K562 (cell line): ENCODE measurements around the gene EGFR. TPM values are rescaled to one million over a fixed set of nuclear protein-coding genes. Genes with fewer than 3 reads are reported as not detected.

Experiments
- ATAC-seq: fragments of 200-7000 bp; cut with Tn5 transposase; 3 replicates; pipeline ENCODE4 v1.9.1; 2020; ENCODE audit warnings: moderate library complexity
- BruUV-seq: library from RNA; stranded (reverse); fragments of 400-500 nt; replicated peaks from 2 replicates; lab custom pipeline; 2021; lab: Mats Ljungman, UMichigan
- CTCF ChIA-PET: fragments of 300-600 bp; formaldehyde crosslinking; extraction: SDS; loops from one replicate; lab custom pipeline; 2021; ENCODE audit warnings: low intra/inter-chr PET ratio; lab: Yijun Ruan, JAX
- POLR2A ChIA-PET: fragments of 300-600, 350-650 bp; sonication (Branson Sonifier 250); formaldehyde crosslinking; extraction: SDS; loops from one replicate; lab custom pipeline; 2021; ENCODE audit warnings: antibody characterized with exemption, inconsistent platforms; lab: Yijun Ruan, JAX
- DNase-seq, 4 experiments: peaks; one replicate each; pipeline versions ENCODE4 v3.0.0 to v3.0.0-alpha.2; 2011 to 2018; ENCODE audit warnings: low spot score in 3 of 4, mixed read lengths in 3 of 4; ENCODE audit errors: extremely low read depth in 1 of 4
- FAIRE-seq: peaks from 2 replicates; lab custom pipeline; 2011; peaks lifted over from hg19 to GRCh38; lab: Jason Lieb, UNC
- H2AFZ ChIP-seq: 2 replicates; pipeline ENCODE4 v1.6.0; 2011; ENCODE audit warnings: low read depth, low read length, control low read depth, inconsistent platforms
- H3K27ac ChIP-seq: fragments of 200-600 bp; 3 replicates; pipeline ENCODE4 v1.8.0; 2011; ENCODE audit warnings: low read depth, mild to moderate bottlenecking, control low read depth, inconsistent platforms, low read length, moderate library complexity, mixed read lengths; ENCODE audit errors: extremely low read depth
- H3K27me3 ChIP-seq, 2 experiments: fragments of 300-600 bp in 1 of 2; 2 replicates in 1 of 2; 3 replicates in 1 of 2; pipeline versions ENCODE4 v1.6.0 to v1.8.0; 2011; ENCODE audit warnings: inconsistent platforms in 2 of 2, low read length in 2 of 2, mild to moderate bottlenecking in 1 of 2, mixed read lengths in 1 of 2, moderate library complexity in 1 of 2; ENCODE audit not compliant: control insufficient read depth in 2 of 2, insufficient read depth in 2 of 2
- H3K36me3 ChIP-seq: fragments of 300-600 bp; 3 replicates; pipeline ENCODE4 v1.8.0; 2011; ENCODE audit warnings: mild to moderate bottlenecking, low read length, inconsistent platforms; ENCODE audit not compliant: control insufficient read depth, insufficient read depth
- H3K4me1 ChIP-seq, 2 experiments: fragments of 200-600 bp in 1 of 2; replicated peaks in 1 of 2; 2 replicates in 1 of 2; 3 replicates in 1 of 2; pipeline versions ENCODE4 v1.5.1 to v1.8.0; 2011; ENCODE audit warnings: inconsistent platforms in 2 of 2, low read length in 2 of 2, mild to moderate bottlenecking in 1 of 2, mixed read lengths in 1 of 2, moderate library complexity in 1 of 2; ENCODE audit not compliant: control insufficient read depth in 2 of 2, insufficient read depth in 2 of 2
- H3K4me2 ChIP-seq: 2 replicates; pipeline ENCODE4 v1.6.1; 2011; ENCODE audit warnings: low read length, control low read depth, inconsistent platforms, mixed read lengths; ENCODE audit not compliant: insufficient read depth
- H3K4me3 ChIP-seq: fragments of 200-600 bp; sonication (generic), shearing (Covaris generic); 2 replicates; pipeline ENCODE4 v1.5.1; 2016; ENCODE audit warnings: control low read depth, inconsistent platforms
- H3K79me2 ChIP-seq: fragments of 200-600 bp; 3 replicates; pipeline ENCODE4 v1.8.0; 2011; ENCODE audit warnings: low read length, inconsistent platforms; ENCODE audit not compliant: control insufficient read depth, insufficient read depth
- H3K9ac ChIP-seq, 2 experiments: 2 replicates each; pipeline versions ENCODE4 v1.6.0 to v1.6.1; 2011; ENCODE audit warnings: low read depth in 2 of 2, low read length in 2 of 2, control low read depth in 1 of 2, inconsistent platforms in 1 of 2, mild to moderate bottlenecking in 1 of 2, mixed read lengths in 1 of 2; ENCODE audit not compliant: insufficient read depth in 1 of 2
- H3K9me1 ChIP-seq: one replicate; pipeline ENCODE4 v1.6.0; 2011; ENCODE audit warnings: inconsistent platforms, mild to moderate bottlenecking, low read length, moderate library complexity; ENCODE audit not compliant: control insufficient read depth, insufficient read depth
- H3K9me3 ChIP-seq: replicated peaks from 2 replicates; pipeline ENCODE4 v1.5.1; 2011; ENCODE audit warnings: low read depth, low read length, inconsistent platforms; ENCODE audit not compliant: control insufficient read depth, insufficient read depth
- H4K20me1 ChIP-seq: replicated peaks from 2 replicates; pipeline ENCODE4 v1.6.1; 2011; ENCODE audit warnings: low read length, inconsistent platforms, mixed read lengths; ENCODE audit not compliant: control insufficient read depth, insufficient read depth
- FOXJ3 ChIP-seq: sonication (generic); formaldehyde crosslinking; IDR thresholded peaks from 2 replicates; pipeline ENCODE4 v1.4.0; 2020; ENCODE audit warnings: mild to moderate bottlenecking, missing genetic modification reagents
- GTF2B ChIP-seq: IDR thresholded peaks from 2 replicates; pipeline ENCODE4 v1.6.1; 2011; ENCODE audit not compliant: insufficient read length; ENCODE audit errors: extremely low read depth
- JUN ChIP-seq, 2 experiments: sonication (generic) in 1 of 2; formaldehyde crosslinking in 1 of 2; IDR thresholded peaks; 2 replicates each; pipeline versions ENCODE4 v1.6.1 to v1.8.0; 2012 to 2022; ENCODE audit warnings: borderline replicate concordance in 2 of 2, mild to moderate bottlenecking in 2 of 2, improper control_type of control experiment in 1 of 2, low read depth in 1 of 2, low read length in 1 of 2, missing genetic modification reagents in 1 of 2
- KAT8 ChIP-seq: fragments of 450-650 bp; IDR thresholded peaks from 2 replicates; pipeline ENCODE4 v1.6.1; 2016; ENCODE audit warnings: low read depth, mild to moderate bottlenecking
- MTA3 ChIP-seq: fragments of 450-650 bp; formaldehyde crosslinking; IDR thresholded peaks from 2 replicates; pipeline ENCODE4 v1.6.1; 2017; ENCODE audit warnings: mild to moderate bottlenecking, borderline replicate concordance
- MXD1 ChIP-seq: fragments of 250-450 bp; sonication (Bioruptor Pico); IDR thresholded peaks from 2 replicates; pipeline ENCODE4 v1.8.0; 2021; ENCODE audit warnings: borderline replicate concordance, mild to moderate bottlenecking, moderate library complexity; ENCODE audit not compliant: poor library complexity, severe bottlenecking
- NCOA6 ChIP-seq: fragments of 450-650 bp; IDR thresholded peaks from 2 replicates; pipeline ENCODE4 v1.6.1; 2017; ENCODE audit warnings: mild to moderate bottlenecking
- NELFE ChIP-seq: IDR thresholded peaks from 2 replicates; pipeline ENCODE4 v1.6.1; 2011; ENCODE audit warnings: mild to moderate bottlenecking; ENCODE audit not compliant: insufficient read depth, insufficient read length
- PBX2 ChIP-seq, 2 experiments: IDR thresholded peaks in 1 of 2; conservative IDR thresholded peaks in 1 of 2; 2 replicates each; pipeline ENCODE4 v1.6.1; 2016; ENCODE audit warnings: low read depth in 2 of 2, mild to moderate bottlenecking in 1 of 2, missing compliant biosample characterization in 1 of 2, missing genetic modification characterization in 1 of 2, moderate library complexity in 1 of 2
- PREB ChIP-seq: sonication (generic); formaldehyde crosslinking; IDR thresholded peaks from 2 replicates; pipeline ENCODE4 v1.8.1; 2023; ENCODE audit warnings: mild to moderate bottlenecking, missing genetic modification reagents
- SNIP1 ChIP-seq: fragments of 450-650 bp; IDR thresholded peaks from 2 replicates; pipeline ENCODE4 v1.7.1; 2017; ENCODE audit warnings: low read depth, mild to moderate bottlenecking
- ZNF224 ChIP-seq: sonication (generic); formaldehyde crosslinking; IDR thresholded peaks from 2 replicates; pipeline ENCODE4 v1.8.0; 2022; ENCODE audit warnings: mild to moderate bottlenecking, missing genetic modification reagents
- ZNF384 ChIP-seq: IDR thresholded peaks from 2 replicates; pipeline ENCODE4 v1.6.1; 2012; ENCODE audit warnings: low read depth, low read length, improper control_type of control experiment
- WGBS: fragments of 100-300 bp; shearing (Covaris generic); methylation state at CpG from one replicate; pipeline ENCODE4 v1.1.6; 2016; ENCODE audit warnings: low coverage, mixed read lengths; ENCODE audit not compliant: insufficient coverage; ENCODE audit errors: missing lambda C conversion rate; 5-methylcytosine and 5-hydroxymethylcytosine counted together
- in situ Hi-C: fragments of 300-500 bp; cut with MboI; formaldehyde crosslinking; loops from 4 replicates; pipeline ENCODE4 v1.15.0; 2018; ENCODE audit warnings: inconsistent platforms, mixed read lengths
- intact Hi-C: fragments of 100-400 bp; cut with micrococcal nuclease; formaldehyde crosslinking; loops from 2 replicates; pipeline ENCODE4 v1.14.2; 2022
- polyA plus RNA-seq, 8 experiments: library from polyadenylated mRNA; depleted of rRNA in 4 of 8; stranded (reverse) in 5 of 8; unstranded in 3 of 8; fragments of >200 nt; fragmentation: Nextera tagmentation in 2 of 8; fragmentation: Illumina TruSeq in 1 of 8; extraction: Ambion mirVana in 2 of 8; extraction: Trizol in 1 of 8; gene quantifications; 2 replicates each; pipeline versions ENCODE4 v1.2.1 to v1.2.3, GENCODE V29; 2011 to 2014; ENCODE audit warnings: inconsistent platforms in 1 of 8, missing spikeins in 1 of 8
- total RNA-seq, 7 experiments: library from RNA; depleted of rRNA in 6 of 7; stranded (reverse); fragments of >200 nt in 6 of 7; fragmentation: Illumina TruSeq in 2 of 7; extraction: Trizol in 2 of 7; gene quantifications; 2 replicates each; pipeline versions ENCODE4 v1.2.1 to v1.2.3, GENCODE V29; 2011 to 2021; ENCODE audit warnings: low replicate concordance in 1 of 7
- TF ChIP-seq, protein P1 (sequence below): fragments of 250-450 bp; sonication (Bioruptor Pico); IDR thresholded peaks from 2 replicates; pipeline ENCODE4 v1.9.0; 2021; ENCODE audit warnings: mild to moderate bottlenecking

Gene EGFR
- total and polyA plus RNA-seq, 9 of the 15 experiments (the other 6 are each of a cell fraction or from before 2014, with no cell fraction given) = 0.13 TPM; not detected in 8

GRCh38 chr7:55032069-55032699 is 13.4 kb downstream of the EGFR start (continued):
- TF ChIP-seq JUN (IDR thresholded peaks at IDR 0.05; ENCODE audit: borderline replicate concordance, low read depth, low read length) (no peak), JUN (CRISPR knock-in tag; IDR thresholded peaks at IDR 0.05; ENCODE audit: borderline replicate concordance) (no peak), PREB (CRISPR knock-in tag) (no peak), MXD1 (CRISPR knock-in tag) (no peak)

DNA sequence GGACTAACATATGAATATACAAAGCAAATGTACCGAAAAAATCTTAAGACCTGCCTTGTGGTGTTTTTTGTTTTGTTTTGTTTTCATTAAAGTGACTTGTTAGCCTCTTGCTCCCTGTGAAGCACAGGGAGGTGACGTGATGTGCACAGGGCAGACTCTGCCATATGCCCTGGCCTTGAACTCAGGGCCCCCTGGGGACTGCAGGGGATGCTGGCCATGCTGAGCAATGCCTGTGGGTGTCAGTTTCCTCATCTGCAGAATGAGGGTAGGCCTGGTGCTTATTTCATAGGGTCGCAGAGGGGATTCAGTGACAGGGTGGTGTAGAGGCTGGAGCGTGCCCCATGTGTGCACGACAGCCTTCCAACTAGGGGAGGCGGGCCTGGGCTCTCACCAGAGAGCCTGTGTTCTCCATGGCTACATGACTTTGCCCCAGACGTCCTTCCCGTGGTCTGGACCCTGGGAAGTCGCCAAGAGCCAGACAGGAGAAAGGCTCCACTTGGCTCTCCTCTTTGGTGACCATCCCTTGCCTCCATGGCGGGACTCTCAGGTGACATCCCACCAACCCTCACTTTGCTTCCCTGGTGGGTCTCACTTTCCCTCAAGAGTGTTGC is 14.5 kb downstream of the EGFR start:
- H3K4me1 ChIP-seq = no peaks in the 10 kb centered on the region
- H4K20me1 ChIP-seq = no peaks in the 10 kb centered on the region
- no peak for TF ChIP-seq NCOA6
- TF ChIP-seq SNIP1 = no peak
- TF ChIP-seq, protein P1, sequence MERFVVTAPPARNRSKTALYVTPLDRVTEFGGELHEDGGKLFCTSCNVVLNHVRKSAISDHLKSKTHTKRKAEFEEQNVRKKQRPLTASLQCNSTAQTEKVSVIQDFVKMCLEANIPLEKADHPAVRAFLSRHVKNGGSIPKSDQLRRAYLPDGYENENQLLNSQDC (CRISPR knock-in tag) = no peak
- TF ChIP-seq FOXJ3 (CRISPR knock-in tag) = no peak
- no peak for TF ChIP-seq KAT8
- TF ChIP-seq MTA3 = no peak
- no peak for TF ChIP-seq GTF2B
- no peak for TF ChIP-seq ZNF384
- no peak for TF ChIP-seq NELFE
- TF ChIP-seq PBX2 (CRISPR knock-in tag; IDR thresholded peaks at IDR 0.05; ENCODE audit: low read depth) = no peak
- no peak for TF ChIP-seq PBX2 (tag; conservative IDR thresholded peaks at IDR 0.05; ENCODE audit: low read depth)
- TF ChIP-seq ZNF224 (CRISPR knock-in tag) = no peak

More for the DNA sequence above, 14.5 kb downstream of the EGFR start:
- Histone ChIP-seq H3K27ac (no peak overlapping the region), H3K4me3 (no peak overlapping the region), H3K9ac (no peak overlapping the region), H2AFZ (no peak overlapping the region), H3K27me3 (peaks cover 8 to 15% of the 10 kb centered on the region in 2 experiments; a peak in 3 of 5 replicates), H3K79me2 (no peaks in the 10 kb centered on the region), H3K9me3 (no peaks in the 10 kb centered on the region), H3K36me3 (no peaks in the 10 kb centered on the region), H3K4me2 (no peak overlapping the region), H3K9me1 (peaks cover 3% of the 10 kb centered on the region)
- BruUV-seq = no TSS peak
- under 1% methylated on average over 10 of the region's 10 CpGs for WGBS
- no peak for FAIRE-seq
- POLR2A ChIA-PET = no interaction called here
- no peak for DNase-seq
- CTCF ChIA-PET = no interaction called here
- intact Hi-C loops = no loop called here
- ATAC-seq = no peak
- in situ Hi-C loops = no loop called here
